Liver (tissue), 9 donors: ENCODE measurements around the gene OR2L3. TPM values are rescaled to one million over a fixed set of nuclear protein-coding genes. Genes with fewer than 3 reads are reported as not detected.

Experiments
- DNase-seq: peaks from one replicate; pipeline ENCODE4 v3.0.0-alpha.2; 2017; ENCODE audit warnings: low spot score
- H3K27ac ChIP-seq, 2 donors: one replicate each; pipeline ENCODE4 v1.7.0; 2013; ENCODE audit warnings: inconsistent platforms in 2 of 2, low read length in 2 of 2, control low read depth in 1 of 2, low read depth in 1 of 2, mild to moderate bottlenecking in 1 of 2
- H3K27me3 ChIP-seq, 4 donors: one replicate each; pipeline versions ENCODE4 v1.6.1 to v1.7.0; 2013; ENCODE audit warnings: low read length in 3 of 4, inconsistent platforms in 1 of 4, mild to moderate bottlenecking in 1 of 4, moderate library complexity in 1 of 4; ENCODE audit not compliant: control insufficient read depth in 4 of 4, insufficient read depth in 4 of 4
- H3K36me3 ChIP-seq, 4 donors: one replicate each; pipeline versions ENCODE4 v1.6.1 to v1.7.0; 2013; ENCODE audit warnings: low read length in 3 of 4, mild to moderate bottlenecking in 3 of 4, low read depth in 1 of 4, moderate library complexity in 1 of 4; ENCODE audit not compliant: control insufficient read depth in 4 of 4, insufficient read depth in 3 of 4
- H3K4me1 ChIP-seq, 4 donors: one replicate each; pipeline versions ENCODE4 v1.6.1 to v1.7.0; 2013; ENCODE audit warnings: low read length in 3 of 4, mild to moderate bottlenecking in 3 of 4, moderate library complexity in 1 of 4; ENCODE audit not compliant: control insufficient read depth in 4 of 4, insufficient read depth in 4 of 4
- H3K4me3 ChIP-seq, 3 donors: one replicate each; pipeline versions ENCODE4 v1.6.1 to v1.7.0; 2013; ENCODE audit warnings: low read length in 3 of 3, control low read depth in 1 of 3, low read depth in 1 of 3, mild to moderate bottlenecking in 1 of 3
- H3K9ac ChIP-seq, 2 donors: one replicate each; pipeline ENCODE4 v1.7.0; 2013; ENCODE audit warnings: low read length in 2 of 2, mild to moderate bottlenecking in 2 of 2, moderate library complexity in 2 of 2, control low read depth in 1 of 2, low read depth in 1 of 2
- H3K9me3 ChIP-seq, 4 donors: one replicate each; pipeline versions ENCODE4 v1.6.1 to v1.7.0; 2013; ENCODE audit warnings: low read length in 3 of 4; ENCODE audit not compliant: control insufficient read depth in 4 of 4
- ATF3 ChIP-seq: IDR thresholded peaks from 2 replicates; pipeline ENCODE4 v1.6.1; 2016; ENCODE audit warnings: antibody characterized with exemption
- EGR1 ChIP-seq, 2 donors: IDR thresholded peaks; 2 replicates each; pipeline ENCODE4 v1.6.1; 2016 to 2018; ENCODE audit warnings: antibody characterized with exemption in 2 of 2, low read depth in 2 of 2
- FOXA1 ChIP-seq: IDR thresholded peaks from 2 replicates; pipeline ENCODE4 v1.6.1; 2016; ENCODE audit warnings: antibody characterized with exemption
- FOXA2 ChIP-seq: IDR thresholded peaks from 2 replicates; pipeline ENCODE4 v1.6.1; 2016; ENCODE audit warnings: antibody characterized with exemption
- GABPA ChIP-seq, 2 donors: IDR thresholded peaks in 1 of 2; conservative IDR thresholded peaks in 1 of 2; 2 replicates each; pipeline ENCODE4 v1.6.1; 2016; ENCODE audit warnings: antibody characterized with exemption in 2 of 2, mild to moderate bottlenecking in 1 of 2, moderate library complexity in 1 of 2
- HNF4A ChIP-seq, 2 donors: conservative IDR thresholded peaks; 2 replicates each; pipeline ENCODE4 v1.6.1; 2016; ENCODE audit warnings: antibody characterized with exemption in 2 of 2, mild to moderate bottlenecking in 2 of 2
- NR2F2 ChIP-seq: IDR thresholded peaks from 2 replicates; pipeline ENCODE4 v1.6.1; 2016; ENCODE audit warnings: antibody characterized with exemption
- RAD21 ChIP-seq, 2 donors: IDR thresholded peaks; 2 replicates each; pipeline ENCODE4 v1.6.1; 2016; ENCODE audit warnings: antibody characterized with exemption in 2 of 2, mild to moderate bottlenecking in 2 of 2
- RXRA ChIP-seq, 2 donors: IDR thresholded peaks; 2 replicates each; pipeline ENCODE4 v1.6.1; 2017 to 2018; ENCODE audit warnings: antibody characterized with exemption in 2 of 2, mild to moderate bottlenecking in 1 of 2
- SP1 ChIP-seq: IDR thresholded peaks from 2 replicates; pipeline ENCODE4 v1.6.1; 2018; ENCODE audit warnings: antibody characterized with exemption, mild to moderate bottlenecking
- TAF1 ChIP-seq: conservative IDR thresholded peaks from 2 replicates; pipeline ENCODE4 v1.6.1; 2016; ENCODE audit warnings: antibody characterized with exemption, mild to moderate bottlenecking
- YY1 ChIP-seq: IDR thresholded peaks from 2 replicates; pipeline ENCODE4 v1.6.1; 2016; ENCODE audit warnings: antibody characterized with exemption, mild to moderate bottlenecking
- ZBTB33 ChIP-seq: IDR thresholded peaks from 2 replicates; pipeline ENCODE4 v1.6.1; 2016; ENCODE audit warnings: antibody characterized with exemption
- WGBS: extraction: QIAGEN DNeasy Blood & Tissue Kit; methylation state at CpG from one replicate; pipeline ENCODE4 v1.1.7; 2013; 5-methylcytosine and 5-hydroxymethylcytosine counted together
- polyA plus RNA-seq, 2 donors: library from polyadenylated mRNA; stranded (reverse) in 1 of 2; unstranded in 1 of 2; fragments of 200-250 nt in 1 of 2; fragments of >200 nt in 1 of 2; fragmentation: Nextera tagmentation in 1 of 2; extraction: Ambion mirVana in 1 of 2; gene quantifications; one replicate each; pipeline versions ENCODE4 v1.2.1 to v1.2.3, GENCODE V29; 2013 to 2015
- total RNA-seq, 2 donors: library from RNA; depleted of rRNA; stranded (reverse); fragments of >200 nt; gene quantifications; one replicate each; pipeline ENCODE4 v1.2.3, GENCODE V29; 2014
- TF ChIP-seq, protein P1 (sequence below): fragments of 150-350 bp; IDR thresholded peaks from 2 replicates; pipeline ENCODE4 v1.5.1; 2017; ENCODE audit warnings: improper control_type of control experiment, low read depth, low read length; ENCODE audit not compliant: missing input control
- donor health status: healthy.
- donor health status: healthy.
- donor health status: healthy.
- donor health status: healthy.
- donor health status: healthy.

Gene OR2L3
- total and polyA plus RNA-seq, 4 donors: under 0.01 to 0.05 TPM; not detected in 2

DNA sequence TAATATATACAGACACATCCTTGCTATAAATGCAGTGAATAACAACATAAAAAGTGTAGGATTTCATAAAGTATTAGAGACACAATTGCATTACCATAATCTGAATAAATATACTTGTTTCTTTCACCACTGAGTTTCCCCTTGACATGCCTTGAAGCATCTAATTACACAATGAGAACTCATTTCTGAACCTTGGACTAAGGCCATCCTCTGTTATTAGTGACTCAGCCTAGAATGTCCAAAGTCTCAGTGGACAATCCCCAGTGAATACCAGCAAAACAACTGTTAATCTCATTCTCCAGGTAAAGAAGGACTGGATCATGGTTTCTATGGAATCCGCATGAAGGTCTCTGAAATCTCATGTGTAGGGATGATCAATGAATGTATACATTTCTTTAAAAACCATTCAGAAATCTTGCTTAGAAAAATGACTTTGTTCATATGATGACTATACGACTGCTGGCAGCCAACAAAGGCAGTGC lies 33.4 kb upstream of the OR2L3 start, which contains the start of gene OR2L5:
OR2L5 (plus strand) TSS at position 432 of the 482 bp plus-strand sequence. CDS start 8,288 bp downstream, outside the sequence.
- Histone ChIP-seq H3K4me1 (no peaks in the 10 kb centered on the region), H3K36me3 (no peaks in the 10 kb centered on the region), H3K27me3 (no peaks in the 10 kb centered on the region), H3K9me3 (peaks cover 0 to 16% (median under 1%) of the 10 kb centered on the region in 4 donors), H3K4me3 (no peak within 1 kb of the TSS), H3K27ac (no peak within 1 kb of the TSS), H3K9ac (no peak within 1 kb of the TSS)
- 79% methylated on average over 2 of the region's 2 CpGs for WGBS
- TF ChIP-seq SP1 (no peak), HNF4A (conservative IDR thresholded peaks at IDR 0.05) (no peak), FOXA2 (no peak), RXRA (IDR thresholded peaks at IDR 0.05) (no peak), TAF1 (no peak), ZBTB33 (no peak)
- TF ChIP-seq, protein P1, sequence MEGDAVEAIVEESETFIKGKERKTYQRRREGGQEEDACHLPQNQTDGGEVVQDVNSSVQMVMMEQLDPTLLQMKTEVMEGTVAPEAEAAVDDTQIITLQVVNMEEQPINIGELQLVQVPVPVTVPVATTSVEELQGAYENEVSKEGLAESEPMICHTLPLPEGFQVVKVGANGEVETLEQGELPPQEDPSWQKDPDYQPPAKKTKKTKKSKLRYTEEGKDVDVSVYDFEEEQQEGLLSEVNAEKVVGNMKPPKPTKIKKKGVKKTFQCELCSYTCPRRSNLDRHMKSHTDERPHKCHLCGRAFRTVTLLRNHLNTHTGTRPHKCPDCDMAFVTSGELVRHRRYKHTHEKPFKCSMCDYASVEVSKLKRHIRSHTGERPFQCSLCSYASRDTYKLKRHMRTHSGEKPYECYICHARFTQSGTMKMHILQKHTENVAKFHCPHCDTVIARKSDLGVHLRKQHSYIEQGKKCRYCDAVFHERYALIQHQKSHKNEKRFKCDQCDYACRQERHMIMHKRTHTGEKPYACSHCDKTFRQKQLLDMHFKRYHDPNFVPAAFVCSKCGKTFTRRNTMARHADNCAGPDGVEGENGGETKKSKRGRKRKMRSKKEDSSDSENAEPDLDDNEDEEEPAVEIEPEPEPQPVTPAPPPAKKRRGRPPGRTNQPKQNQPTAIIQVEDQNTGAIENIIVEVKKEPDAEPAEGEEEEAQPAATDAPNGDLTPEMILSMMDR: no peak
- no peak for DNase-seq

DNA sequence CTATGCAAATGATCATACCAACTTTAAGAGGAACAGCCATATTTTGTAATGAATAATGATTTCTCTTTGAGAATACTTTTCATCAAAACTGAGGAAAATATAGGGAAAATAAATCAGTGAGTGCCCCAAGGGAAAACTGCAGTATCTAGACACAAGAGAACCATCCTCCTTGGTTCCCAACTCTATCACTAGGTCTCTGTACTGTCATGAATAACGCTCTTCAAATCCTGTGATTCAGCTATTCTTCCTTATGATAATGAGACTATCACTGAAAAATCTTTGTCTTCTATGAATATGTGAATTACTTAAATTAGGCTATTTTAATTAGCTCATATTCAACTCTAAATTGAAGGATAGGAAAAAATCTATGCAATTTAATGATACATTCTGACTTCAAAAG lies 30.8 kb upstream of the OR2L3 start:
- H3K4me1 ChIP-seq: no peaks in the 10 kb centered on the region
- no peak overlapping the region for H3K27ac ChIP-seq
- TF ChIP-seq, protein P1: no peak
- TF ChIP-seq RAD21 (IDR thresholded peaks at IDR 0.05) (no peak), EGR1 (IDR thresholded peaks at IDR 0.05; ENCODE audit: low read depth in 2 of 2) (no peak), SP1 (no peak), NR2F2 (no peak), YY1 (no peak), ATF3 (no peak), FOXA1 (no peak), GABPA (IDR thresholded peaks at IDR 0.05 in 1 of 2, conservative IDR thresholded peaks at IDR 0.05 in 1 of 2) (no peak)
- no peak overlapping the region for H3K4me3 ChIP-seq
- peaks cover 0 to 11% (median under 1%) of the 10 kb centered on the region in 4 donors for H3K9me3 ChIP-seq
- H3K36me3 ChIP-seq: no peaks in the 10 kb centered on the region
- H3K9ac ChIP-seq: no peak overlapping the region
- DNase-seq: no peak
- no peaks in the 10 kb centered on the region for H3K27me3 ChIP-seq
- WGBS: 72% methylated on average over 1 of the region's 1 CpG
